ENCODE results near the gene EMC10.

EMC10 gene

DNA sequence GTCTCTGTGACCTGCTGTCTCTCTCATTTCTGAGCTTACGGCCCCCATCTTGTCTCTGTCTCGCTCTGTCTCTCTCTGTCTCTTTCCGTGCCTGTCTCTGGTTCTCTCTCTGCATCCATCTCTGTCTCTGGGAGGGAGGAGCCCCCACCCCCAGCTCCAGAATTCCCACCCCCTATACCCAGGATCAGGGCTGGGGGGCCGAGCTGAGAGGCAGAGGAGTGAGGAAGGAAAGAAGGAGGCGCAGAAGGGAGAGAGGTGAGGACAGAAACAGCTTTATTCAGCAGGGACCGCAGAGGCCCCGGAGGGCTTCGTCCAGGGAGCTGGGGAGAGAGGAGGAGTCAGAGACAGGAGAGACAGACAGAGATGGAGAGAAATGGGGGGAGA lies 20.7 kb downstream of the EMC10 start:
- DNase-seq (ENCODE audit: low read depth), result no peak

DNA sequence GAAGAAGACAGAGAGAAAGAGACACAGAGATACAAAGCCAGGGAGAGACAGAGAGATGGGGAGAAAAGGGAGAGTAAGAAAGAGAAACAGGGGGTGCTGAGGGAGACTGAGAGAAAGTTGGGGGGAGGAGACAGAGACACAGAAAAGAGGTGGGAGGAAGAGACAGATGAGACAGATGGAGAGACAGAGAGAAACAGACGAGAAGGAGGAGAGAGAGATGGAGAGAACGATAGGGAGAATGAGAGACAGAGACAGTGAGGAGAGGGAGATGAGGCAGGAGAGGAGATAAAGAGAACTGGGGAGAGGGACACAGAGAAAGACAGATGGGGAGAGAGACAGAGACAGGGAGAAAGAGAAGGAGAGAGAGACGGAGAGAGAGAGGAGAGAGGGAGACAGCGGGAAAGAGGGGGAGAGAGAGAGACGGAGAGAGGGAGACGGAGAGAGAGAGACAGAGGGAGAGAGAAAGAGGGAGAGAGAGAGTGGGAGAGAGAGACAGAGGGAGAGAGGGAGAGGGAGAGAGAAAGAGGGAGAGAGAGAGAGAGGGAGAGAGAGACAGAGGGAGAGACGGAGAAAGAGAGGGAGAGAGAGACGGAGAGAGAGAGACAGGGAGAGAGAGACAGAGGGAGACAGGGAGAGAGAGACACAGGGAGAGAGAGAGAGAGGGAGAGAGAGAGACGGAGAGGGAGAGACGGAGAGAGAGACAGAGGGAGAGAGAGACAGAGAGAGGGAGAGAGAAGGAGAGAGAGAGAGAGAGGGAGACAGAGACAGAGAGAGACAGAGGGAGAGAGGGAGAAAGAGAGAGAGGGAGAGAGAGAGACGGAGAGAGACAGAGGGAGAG lies 22.1 kb downstream of the EMC10 start:
- no peak for DNase-seq (ENCODE audit: low read depth)

DNA sequence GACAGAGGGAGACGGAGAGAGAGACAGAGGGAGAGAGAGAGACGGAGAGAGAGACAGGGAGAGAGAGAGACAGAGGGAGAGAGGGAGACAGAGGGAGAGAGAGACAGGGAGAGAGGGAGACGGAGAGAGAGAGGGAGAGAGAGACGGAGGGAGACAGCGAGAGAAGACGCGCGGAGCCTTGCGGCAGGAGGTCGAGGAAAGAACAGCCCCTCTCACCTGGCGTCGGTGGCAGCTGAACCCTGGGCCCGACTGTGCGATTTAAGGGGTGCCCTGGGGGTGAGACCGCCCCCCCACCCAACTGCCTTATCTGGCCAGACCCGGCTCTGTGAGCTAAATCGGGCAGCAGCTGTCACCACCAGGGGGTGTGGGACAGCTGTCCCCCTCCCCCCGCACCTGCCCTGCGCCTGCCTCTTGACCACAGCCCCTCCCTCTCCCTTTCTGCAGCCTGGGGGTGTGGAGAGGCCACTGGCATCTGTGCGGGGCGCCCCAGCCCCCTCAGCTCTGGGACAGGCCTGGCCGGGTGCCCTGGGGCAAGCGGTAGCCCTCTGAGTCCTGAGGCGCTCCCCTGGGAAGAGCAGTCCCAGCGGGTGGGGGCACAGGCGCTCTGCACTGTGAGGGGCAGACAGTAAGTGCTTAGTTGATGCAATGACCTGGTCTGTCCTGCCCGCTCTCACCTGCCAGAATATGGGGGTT lies 23.9 kb downstream of the EMC10 start:
- no peak for DNase-seq (ENCODE audit: low read depth)

DNA sequence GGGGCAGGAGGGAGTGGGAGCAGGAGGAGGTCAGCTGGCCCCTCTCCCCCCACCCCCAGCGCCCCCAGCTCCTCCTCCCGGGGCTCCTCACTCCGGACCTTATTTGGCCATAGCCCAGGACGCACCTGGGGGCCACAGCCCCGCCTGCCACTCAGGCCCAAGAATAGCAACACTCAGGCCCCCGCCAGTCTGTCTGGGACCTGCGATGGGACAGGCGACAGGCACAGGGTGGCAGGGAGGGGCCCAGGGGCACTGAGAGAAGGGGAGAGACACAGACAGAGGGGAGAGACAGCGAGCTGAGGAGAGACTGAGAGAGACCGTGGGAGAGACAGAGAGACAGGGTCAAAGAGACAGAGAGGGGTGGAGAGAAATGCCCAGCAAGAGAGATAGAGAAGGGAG lies 24.4 kb downstream of the EMC10 start:
- no peak for DNase-seq (ENCODE audit: low read depth)

DNA sequence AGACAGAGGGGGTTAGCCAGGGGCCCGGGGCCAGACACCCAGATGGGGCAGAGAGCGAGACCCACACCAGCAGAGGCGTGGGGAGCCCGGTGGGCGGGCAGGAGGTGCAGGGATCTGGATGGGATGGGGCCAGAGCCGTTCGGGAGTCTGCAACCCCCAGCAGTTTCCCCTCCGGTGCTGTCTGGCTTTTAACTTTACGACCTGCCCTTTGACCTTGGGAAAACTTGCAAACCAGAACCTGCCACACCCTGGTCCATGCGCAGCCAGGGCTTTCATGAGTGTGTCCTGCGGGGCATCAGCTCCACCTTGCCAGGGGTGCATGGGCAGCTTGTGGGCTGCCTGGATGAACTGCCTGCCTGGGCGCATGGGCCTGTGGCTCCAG lies 24.9 kb downstream of the EMC10 start:
- no peak for DNase-seq (ENCODE audit: low read depth)

DNA sequence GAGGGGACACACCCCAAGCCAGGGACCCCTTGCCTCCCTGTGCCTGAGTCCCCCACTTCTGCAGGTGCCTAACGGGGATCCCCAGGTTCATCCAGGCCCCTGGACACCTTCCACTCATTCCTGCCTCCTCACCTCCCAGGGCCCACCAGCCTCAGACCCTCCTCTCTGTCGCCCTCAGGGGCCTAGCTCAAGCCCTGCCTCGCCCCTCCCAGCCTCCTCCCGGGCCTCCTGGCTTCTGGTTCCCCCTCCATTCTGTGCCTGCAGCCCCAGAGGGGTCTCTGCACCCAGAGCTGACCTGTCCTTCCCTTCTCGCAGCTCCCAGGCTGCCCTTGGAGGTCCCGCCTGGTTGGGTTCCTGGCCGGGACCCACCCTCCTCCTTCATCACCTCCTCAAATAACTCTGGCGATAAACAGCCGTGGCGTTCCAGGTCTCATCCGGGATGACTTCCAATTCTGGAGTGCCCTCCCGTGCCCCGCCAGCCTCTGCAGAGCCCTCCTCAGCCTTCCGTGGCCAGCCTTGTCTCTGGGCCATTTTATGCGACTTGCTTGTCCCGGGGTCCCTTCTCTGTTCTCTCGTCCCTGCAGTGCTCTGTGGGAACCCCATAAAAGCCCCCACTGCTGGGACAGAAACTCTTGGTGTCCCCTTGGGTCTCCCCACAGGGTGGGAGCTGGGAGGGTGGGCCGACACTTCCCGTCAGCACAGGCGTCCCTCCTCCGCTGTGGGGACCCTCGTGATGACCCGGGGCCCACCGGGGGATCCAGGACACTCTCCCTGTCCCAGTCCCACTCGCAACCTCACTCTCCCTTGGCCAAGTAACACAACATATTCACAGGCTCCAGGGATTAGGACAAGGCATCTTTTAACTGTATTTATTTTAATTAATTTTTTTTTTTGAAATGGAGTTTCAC lies 25.5 kb downstream of the EMC10 start:
- DNase-seq (ENCODE audit: low read depth), result no peak

DNA sequence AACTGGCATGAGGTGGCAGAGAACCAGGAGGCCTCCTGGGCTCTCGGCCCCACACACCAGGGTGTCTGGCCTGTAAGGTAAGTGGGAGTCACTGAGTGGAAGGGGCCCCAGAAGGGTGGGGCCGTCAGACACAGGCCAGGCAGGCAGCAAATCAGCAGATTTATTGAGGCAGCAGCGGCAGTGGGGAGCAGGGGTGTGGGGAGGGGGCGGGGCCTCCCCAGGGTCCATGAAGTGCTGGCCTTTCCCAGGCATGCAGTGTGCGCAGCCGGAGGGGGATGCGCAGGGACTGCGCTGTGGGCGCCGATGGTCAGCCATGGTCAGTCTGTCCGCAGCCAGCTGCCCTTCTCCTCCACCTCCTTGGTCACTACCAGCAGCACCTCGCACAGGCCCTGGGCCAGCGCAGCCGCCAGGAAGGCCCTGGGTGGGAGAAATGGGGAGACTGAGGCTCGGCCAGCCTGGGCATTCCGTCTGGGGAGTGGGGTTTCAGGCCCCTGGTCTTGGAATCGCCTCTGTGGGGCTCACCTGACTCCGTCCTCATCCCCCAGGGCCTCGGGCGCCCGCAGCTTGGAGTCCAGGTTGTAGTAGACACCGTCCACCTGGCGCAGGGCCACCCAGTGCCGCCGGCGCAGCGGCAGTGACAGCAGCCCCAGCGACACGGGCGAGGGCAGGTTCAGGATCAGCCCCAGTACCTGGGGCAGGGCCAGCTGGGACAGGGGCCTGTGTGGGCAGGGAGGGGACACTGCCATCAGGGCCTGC lies 29.7 kb downstream of the EMC10 start:
- no peak for DNase-seq (ENCODE audit: low read depth)

DNA sequence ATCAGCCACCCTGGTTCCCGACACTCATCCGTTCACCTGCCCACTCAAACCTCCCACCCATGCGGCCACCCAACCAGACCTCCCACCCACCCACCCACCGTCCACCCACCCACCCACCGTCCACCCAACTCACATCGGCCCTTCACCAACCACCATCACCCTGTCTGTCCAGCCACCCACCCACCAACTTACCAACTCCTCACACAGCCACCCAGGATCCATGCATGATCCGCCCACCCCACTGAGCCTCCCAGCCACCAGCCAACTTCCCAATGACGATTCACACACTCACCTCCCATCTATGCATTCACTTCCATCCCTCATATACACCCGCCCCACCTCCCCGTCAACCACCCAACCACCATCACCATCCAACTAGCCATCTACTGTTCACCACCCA lies 30.4 kb downstream of the EMC10 start:
- no peak for DNase-seq (ENCODE audit: low read depth)

DNA sequence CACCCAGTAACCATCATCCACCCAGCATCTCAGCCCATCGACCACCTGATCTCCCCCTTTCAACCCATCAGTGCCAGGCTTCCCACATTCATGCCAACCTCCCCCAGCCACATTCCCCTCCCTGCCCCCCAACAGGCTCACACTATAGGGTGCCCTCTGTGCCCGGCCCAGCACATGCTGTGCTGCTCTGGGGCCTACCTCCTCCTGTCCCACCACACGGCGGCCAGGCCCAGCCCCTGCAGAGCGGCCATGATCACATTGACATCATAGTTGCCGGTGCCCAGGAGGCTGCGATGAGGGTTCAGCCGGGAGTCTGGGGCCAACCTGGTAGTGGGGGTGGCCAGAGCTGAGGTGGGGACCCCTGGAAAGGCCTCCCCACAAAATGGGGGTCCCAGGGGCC lies 31.1 kb downstream of the EMC10 start:
- no peak for DNase-seq (ENCODE audit: low read depth)

DNA sequence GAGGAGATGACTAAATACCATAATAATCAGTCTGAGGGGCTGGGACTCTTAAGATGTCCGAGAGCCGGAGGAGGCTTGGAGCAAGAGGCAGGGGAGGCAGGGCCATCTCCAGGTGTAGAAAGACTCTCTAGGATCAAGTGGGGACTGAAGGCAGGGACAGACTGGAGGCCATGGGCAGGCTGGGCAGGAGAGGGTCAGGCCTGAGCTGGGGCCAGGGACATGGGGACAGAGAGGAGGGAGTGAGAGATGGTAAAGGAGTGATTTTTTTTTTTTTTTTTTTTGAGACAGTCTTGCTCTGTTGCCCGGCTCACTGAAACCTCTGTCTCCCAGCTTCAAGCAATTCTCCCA lies 32.5 kb downstream of the EMC10 start:
- DNase-seq (ENCODE audit: low read depth), result no peak

DNA sequence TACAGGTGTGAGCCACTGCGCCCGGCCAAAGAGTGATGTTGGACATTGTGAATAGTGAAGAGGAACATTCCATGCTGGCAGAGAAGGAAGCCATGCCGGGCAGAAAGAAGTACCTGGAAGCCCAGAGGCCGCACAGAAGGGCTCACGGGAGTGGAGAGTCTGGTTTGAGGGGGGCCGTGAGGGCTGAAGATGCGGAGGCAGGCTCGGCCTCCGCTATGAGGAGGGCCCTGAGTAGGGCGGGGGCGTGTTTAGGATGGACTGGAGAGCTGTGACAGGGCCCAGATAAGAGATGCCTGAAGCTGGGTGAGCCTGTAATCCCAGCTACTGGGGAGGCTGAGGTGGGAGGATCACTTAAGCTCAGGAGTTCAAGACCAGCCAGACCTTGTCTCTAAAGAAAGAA lies 33.1 kb downstream of the EMC10 start:
- DNase-seq (ENCODE audit: low read depth), result no peak

DNA sequence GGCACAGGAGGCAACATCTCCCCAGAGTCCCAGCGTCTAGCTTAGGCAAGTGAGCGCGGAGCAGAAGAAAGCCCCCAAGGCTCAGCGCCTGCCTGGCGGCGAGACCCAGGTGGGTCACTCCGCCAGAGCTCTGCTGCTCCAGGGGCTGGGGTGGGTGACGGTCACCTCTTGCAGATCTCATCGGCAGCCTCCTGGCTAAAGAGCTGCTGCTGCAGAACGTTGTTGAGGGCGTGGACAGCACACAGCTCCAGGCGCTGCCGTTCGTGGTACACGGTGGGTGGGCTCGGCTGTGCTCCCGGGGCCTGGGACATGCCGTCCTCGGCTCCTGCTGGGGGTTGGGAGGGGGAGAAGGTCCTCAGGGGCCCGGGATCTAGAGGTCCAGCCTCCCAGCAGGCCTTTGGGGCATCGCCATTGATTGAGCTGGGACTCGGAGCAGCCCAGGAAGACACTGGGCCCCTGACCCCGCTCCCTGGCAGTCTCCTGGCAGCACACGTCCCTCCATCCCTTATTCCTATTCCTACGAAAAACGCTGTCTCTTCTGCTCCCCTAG lies 33.9 kb downstream of the EMC10 start:
- no peak for DNase-seq (ENCODE audit: low read depth)

DNA sequence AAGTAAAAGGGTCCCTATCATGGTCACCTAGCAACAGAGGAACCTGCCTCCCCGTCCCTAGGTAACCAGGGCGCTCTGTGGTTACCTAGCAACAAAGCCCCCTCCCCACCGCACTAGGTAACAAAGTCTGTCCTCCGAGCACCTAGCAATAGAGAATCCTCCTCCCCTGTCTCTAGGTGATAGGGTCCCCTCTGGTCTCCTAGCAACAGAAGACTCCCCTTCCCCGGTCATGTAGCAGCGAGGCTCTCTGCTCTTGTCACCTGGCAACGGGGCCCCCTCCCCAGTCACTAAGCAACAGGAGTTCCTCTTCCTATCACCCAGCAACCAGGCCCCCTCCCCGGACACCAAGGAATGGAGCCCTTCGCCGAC lies 34.4 kb downstream of the EMC10 start:
- no peak for DNase-seq (ENCODE audit: low read depth)

DNA sequence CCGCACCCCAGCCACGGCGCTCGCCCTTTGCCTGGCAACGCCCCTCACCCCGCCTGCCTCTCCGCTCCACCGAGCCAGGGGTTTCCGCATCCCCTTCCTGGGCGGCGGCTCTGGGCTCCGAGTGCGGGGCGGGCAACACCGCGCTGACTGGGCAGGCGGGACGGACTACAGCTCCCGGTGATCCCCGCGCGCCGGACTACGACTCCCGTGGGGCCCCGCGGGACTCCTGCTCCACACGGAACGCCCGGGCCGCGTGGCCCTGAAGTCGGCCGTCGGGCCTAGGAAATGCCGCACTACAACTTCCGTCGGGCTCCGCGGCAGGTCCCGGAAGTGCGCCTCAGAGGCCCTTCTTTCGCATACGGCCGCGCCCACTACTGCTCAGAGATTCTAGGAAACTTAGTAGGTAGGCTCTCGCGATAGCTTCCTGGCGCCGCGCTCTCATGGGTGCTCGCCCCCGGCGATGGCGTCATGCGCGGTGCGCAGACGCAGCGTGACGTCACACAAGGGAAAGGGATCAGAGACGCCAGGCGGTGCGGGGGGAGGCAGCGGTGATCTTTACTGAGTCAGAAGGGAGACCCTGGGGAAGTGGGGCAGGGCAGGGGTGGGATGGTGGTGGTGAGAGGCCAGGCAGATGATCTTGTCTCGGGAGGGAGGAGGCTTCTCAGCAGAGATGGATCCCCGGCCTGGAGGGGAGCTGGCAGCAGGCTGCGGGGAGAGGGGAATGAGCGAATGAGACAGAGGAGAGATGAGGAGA lies 34.9 kb downstream of the EMC10 start, which contains the start of gene JOSD2:
Gene JOSD2, minus strand, starts transcription at position 123 of the 754 bp plus-strand sequence. CDS start 760 bp downstream, outside the sequence.
- peak; percentile 96 for DNase-seq (ENCODE audit: low read depth)

DNA sequence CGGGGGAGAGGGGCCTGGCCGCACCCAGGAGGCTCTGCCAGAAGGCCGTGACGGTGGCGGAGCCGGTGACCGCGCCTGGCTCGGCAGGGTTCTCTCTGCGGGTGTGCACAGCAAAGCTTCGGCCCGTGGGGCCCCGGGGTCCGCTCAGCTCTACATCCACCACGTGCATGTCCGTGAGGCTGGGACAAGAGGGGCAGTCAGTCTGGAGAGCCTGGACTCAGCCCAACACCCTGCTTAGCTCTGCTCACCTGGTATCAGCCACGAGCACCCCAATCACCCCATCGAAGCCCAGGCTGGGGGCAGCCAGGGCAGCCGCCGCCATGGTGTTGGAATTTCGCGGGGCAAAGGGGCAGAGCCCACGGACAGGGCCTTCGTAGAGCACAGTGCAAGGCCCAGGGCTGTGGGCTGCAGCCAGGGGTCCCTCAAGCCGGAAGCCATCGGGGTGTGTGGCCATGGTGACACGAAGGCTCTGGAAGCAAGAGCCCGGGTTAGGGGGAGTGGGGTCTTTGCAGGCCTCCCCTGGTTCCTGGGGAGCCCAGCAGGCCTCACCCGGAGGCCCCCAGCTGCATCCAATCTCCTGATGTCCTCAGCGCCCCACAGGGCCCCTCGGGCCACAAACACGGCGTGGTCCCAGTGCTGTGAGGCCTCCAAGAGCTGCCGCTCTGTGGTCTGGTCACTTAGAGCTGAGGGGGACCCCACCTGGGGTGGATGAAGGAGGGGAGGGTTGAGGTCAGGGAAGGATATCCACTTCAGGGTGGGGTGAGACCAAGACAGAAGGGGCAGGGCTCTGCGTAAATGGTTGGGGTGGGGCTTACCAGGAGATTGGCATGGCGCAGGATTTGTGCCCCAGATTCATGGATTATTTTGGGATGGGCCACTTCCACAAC lies 36.0 kb downstream of the EMC10 start:
- no peak for DNase-seq (ENCODE audit: low read depth)

DNA sequence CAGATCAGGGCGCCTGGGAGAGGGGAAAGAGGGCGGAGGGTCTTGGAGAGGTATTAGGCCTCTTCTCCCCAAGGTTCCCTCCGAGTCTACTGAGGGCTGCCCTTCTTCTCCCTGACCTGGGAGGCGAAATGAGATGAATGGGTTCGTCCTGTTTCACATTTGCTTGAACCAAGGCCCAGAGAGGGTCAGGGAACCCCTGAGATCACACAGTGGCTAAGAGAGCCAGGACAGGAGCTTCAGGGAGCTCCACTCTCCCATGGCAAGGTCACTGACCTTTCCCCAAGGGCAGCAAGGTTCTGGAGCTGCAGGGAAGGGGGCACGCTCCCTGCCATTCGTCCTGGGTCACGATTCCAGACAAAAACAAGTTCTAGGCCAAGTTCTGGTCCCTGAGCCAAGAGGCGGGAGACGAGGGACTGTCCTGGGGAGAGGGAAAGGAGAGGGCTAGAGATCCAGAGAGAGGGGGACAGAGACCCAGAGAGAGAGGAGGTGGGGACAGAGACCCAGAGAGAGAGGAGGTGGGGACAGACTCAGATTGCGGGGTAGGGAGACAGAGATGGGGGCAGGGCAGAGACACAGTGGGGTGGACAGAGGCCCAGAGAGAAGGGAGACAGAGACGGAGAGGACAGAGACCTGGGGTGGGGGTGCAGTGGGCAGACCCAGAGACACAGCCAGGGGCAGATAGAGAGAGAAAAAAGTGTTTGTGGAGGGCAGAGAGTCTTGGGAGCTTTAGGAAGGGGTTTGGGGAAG lies 36.9 kb downstream of the EMC10 start:
- no peak for DNase-seq (ENCODE audit: low read depth)

DNA sequence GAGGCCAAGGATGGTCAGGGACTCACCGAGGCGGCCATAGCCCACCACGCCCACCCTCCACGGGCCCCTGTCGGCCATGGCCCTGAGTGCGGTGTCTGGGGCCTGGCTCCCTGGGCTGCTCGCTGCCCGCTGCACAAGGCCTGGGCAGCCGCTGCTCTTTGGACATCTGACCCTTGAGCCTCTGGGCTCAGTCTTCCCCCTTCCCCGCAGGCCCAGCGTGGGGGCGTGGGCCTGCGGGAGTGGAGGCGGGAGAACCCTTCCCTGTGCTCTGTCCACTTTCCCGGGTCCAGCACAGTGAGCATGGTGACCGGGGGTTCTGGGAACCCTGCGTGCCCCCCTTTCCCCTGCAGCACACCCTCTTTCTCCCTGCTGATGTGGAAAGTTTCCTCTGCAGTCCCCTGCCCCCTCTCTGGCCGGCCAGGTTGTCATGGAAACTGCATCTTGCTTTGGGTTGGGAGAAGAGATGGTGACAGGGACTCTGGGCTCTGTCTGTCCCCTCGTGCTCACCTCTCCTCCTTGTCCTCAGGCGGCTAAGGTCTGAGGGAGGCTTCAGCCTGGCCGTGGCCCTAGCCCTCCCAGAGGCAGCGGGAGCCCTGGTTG lies 37.5 kb downstream of the EMC10 start, which contains the start of gene ASPDH:
Gene ASPDH, minus strand, starts transcription at position 168 of the 600 bp plus-strand sequence. Its CDS starts 90 bp downstream, at position 78.
- no peak for DNase-seq (ENCODE audit: low read depth)

DNA sequence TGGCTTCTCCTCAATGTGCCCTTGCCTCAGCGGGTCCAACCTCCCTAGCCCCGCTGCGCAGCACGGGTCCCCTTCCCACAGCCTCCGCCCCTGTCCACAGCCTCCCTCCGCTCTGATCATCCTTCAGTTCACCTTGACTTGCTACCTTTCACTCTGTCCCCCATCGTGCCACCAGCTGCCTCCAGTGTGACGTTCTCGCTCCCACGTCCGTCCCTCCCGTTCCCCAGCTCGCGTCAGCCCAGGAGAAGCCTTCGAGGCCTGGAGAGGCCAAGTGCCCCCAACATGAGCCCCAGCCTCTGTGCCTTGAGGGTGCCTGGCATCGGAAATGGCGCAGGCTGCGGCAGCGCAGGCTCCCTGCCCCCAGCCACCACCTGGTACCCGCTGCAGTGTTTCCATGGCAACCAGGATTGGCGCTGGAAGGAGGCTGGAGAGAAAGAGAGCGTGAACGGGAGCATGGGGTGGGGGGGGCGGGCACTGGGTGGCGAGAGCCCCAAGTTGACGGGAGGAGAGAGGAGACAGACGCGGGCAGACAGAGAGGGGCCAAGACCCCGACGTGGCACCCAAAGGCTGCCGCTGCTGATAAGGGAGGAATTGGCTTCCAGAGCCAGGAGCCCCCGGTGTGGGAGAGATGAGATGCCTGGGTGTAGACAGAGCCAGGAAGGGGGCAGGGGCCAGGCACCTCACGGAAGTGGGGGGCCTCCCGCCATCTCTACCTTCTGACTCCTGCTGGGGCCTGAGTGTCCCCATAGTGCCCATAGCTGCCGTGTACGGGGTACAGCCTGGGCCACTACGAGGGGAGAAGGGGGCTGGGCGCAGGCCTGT lies 38.2 kb downstream of the EMC10 start:
- no peak for DNase-seq (ENCODE audit: low read depth)

All from HS-27A (cell line).